Measurements from ENCODE around the gene NPTXR.

DNA sequence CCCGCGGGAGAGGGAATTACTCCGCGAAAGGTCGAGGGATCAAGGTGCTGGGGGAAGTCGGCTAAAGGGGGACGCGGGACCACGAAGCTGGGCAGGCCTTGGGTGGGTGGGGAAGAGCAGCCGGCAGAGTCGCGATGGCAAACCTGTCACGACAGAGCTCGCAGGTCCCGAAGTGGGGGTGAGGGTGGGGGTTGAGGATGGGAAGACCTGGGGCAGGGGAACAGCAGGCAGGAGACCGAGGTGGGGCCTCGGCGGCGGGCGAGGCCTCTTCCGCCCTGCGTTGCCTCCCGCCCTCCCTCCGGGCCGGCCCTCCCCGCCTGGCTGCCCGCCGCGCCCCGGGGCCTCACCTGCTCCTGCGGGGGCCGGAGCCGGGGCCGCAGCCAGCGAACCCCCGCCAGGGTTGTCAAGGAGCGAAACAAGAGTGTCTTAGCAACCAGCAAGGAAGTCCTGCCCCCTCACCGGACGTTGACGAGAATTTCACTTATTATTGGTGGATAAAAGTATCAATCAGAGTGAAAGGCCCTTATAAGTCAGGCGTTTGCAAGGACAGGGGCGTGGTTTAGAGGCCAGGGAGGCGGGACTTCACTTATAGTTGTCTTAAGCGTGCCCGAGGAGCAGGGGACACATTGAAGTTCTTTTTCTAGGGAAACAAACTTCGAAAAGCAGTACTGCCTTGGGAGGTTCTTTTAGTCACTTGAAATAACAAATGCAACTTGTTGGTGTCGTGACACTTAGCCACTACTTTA is 49.9 kb downstream of the NPTXR start, which contains the start of gene DNAL4:
- TF ChIP-seq POLR2AphosphoS5 (IDR thresholded peaks at IDR 0.05; ENCODE audit: low read depth, low read length) (no peak), TAF1 (IDR thresholded peaks at IDR 0.05; ENCODE audit: borderline replicate concordance, insufficient read depth, low read length) (no peak), SIN3A (IDR thresholded peaks at IDR 0.05; ENCODE audit: borderline replicate concordance, insufficient read depth, low read length) (no peak), REST (IDR thresholded peaks at IDR 0.05; ENCODE audit: insufficient read depth in 1 of 2, low read depth in 2 of 2, low read length in 2 of 2) (no peak), FOXP2 (optimal IDR thresholded peaks at IDR 0.05; ENCODE audit: borderline replicate concordance, extremely low read depth, extremely low read length, insufficient read depth) (peak; percentile 37)

Measured in PFSK-1 (cell line).